CD4-positive, alpha-beta memory T cell (primary cell): ENCODE measurements around the gene ANO6. TPM values are rescaled to one million over a fixed set of nuclear protein-coding genes. Genes with fewer than 3 reads are reported as not detected.

Source experiments
- CTCF ChIA-PET: fragments of 350-600 bp; sonication (Branson Sonifier 250); formaldehyde crosslinking; loops from one replicate; lab custom pipeline; 2021; ENCODE audit warnings: inconsistent platforms; ENCODE audit not compliant: partially characterized antibody; lab: Charles Lee
- POLR2A ChIA-PET: fragments of 350-600 bp; sonication (Branson Sonifier 250); formaldehyde crosslinking; loops from one replicate; lab custom pipeline; 2021; ENCODE audit not compliant: partially characterized antibody; lab: Charles Lee
- DNase-seq, 5 donors: peaks; one replicate each; pipeline versions ENCODE4 v3.0.0 to v3.0.0-alpha.2; 2020 to 2022; ENCODE audit warnings: mixed read lengths in 1 of 5
- H3K27ac ChIP-seq: one replicate; pipeline ENCODE4 v1.7.0; 2013; ENCODE audit warnings: low read depth, low read length
- H3K27me3 ChIP-seq: 2 replicates; pipeline ENCODE4 v1.7.0; 2013; ENCODE audit warnings: mild to moderate bottlenecking, low read length, moderate library complexity; ENCODE audit not compliant: insufficient read depth
- H3K36me3 ChIP-seq: 2 replicates; pipeline ENCODE4 v1.7.0; 2013; ENCODE audit warnings: mild to moderate bottlenecking, low read length, moderate library complexity; ENCODE audit not compliant: insufficient read depth
- H3K4me1 ChIP-seq: 2 replicates; pipeline ENCODE4 v1.7.0; 2013; ENCODE audit warnings: mild to moderate bottlenecking, low read length, moderate library complexity; ENCODE audit not compliant: insufficient read depth
- H3K4me3 ChIP-seq, 2 donors: one replicate each; pipeline ENCODE4 v1.7.0; 2013; ENCODE audit warnings: low read length in 2 of 2, mild to moderate bottlenecking in 1 of 2
- H3K9me3 ChIP-seq, 2 donors: one replicate each; pipeline ENCODE4 v1.7.0; 2013; ENCODE audit warnings: low read length in 2 of 2, control low read depth in 1 of 2; ENCODE audit not compliant: control insufficient read depth in 1 of 2
- H3K27ac Mint-ChIP-seq, 7 donors: one replicate each; pipeline ENCODE4 v1.8.0; 2020 to 2021; ENCODE audit warnings: mixed read lengths in 7 of 7, mild to moderate bottlenecking in 6 of 7, inconsistent platforms in 3 of 7, moderate library complexity in 3 of 7
- H3K27me3 Mint-ChIP-seq, 2 donors: one replicate each; pipeline ENCODE4 v1.8.0; 2020 to 2021; ENCODE audit warnings: mixed read lengths in 2 of 2
- H3K36me3 Mint-ChIP-seq, 2 donors: one replicate each; pipeline ENCODE4 v1.8.0; 2020 to 2021; ENCODE audit warnings: mixed read lengths in 2 of 2, inconsistent platforms in 1 of 2, mild to moderate bottlenecking in 1 of 2
- H3K4me1 Mint-ChIP-seq, 4 donors: one replicate each; pipeline ENCODE4 v1.8.0; 2020 to 2021; ENCODE audit warnings: mixed read lengths in 4 of 4, mild to moderate bottlenecking in 1 of 4
- H3K4me3 Mint-ChIP-seq, 8 donors: one replicate each; pipeline ENCODE4 v1.8.0; 2020 to 2021; ENCODE audit warnings: mixed read lengths in 8 of 8, mild to moderate bottlenecking in 7 of 8, moderate library complexity in 6 of 8, inconsistent platforms in 3 of 8
- H3K9me3 Mint-ChIP-seq, 8 donors: one replicate each; pipeline ENCODE4 v1.8.0; 2020 to 2021; ENCODE audit warnings: mixed read lengths in 8 of 8, mild to moderate bottlenecking in 5 of 8, inconsistent platforms in 3 of 8, moderate library complexity in 1 of 8
- intact Hi-C: fragments of 100-400 bp; cut with micrococcal nuclease; formaldehyde crosslinking; loops from one replicate; pipeline ENCODE4 v1.15.1; 2023
- polyA plus RNA-seq, 2 donors: library from polyadenylated mRNA; unstranded; fragments of 300-500 nt; fragmentation: Illumina TruSeq; gene quantifications; one replicate each; pipeline ENCODE4 v1.2.3, GENCODE V29; 2021
- total RNA-seq, 2 experiments: library from RNA; stranded (reverse); gene quantifications; one replicate each; pipeline ENCODE4 v1.2.3, GENCODE V29; 2021

ANO6 gene
- total and polyA plus RNA-seq, 4 experiments from 2014 or later = 25.3 to 36.5 (median 31.0) TPM

GRCh38 chr12:45431126-45431525 lies 215.2 kb downstream of the ANO6 start:
- H3K4me1 Mint-ChIP-seq = no peaks in the 10 kb centered on the region
- Histone ChIP-seq H3K4me3 (no peak overlapping the region), H3K27ac (no peak overlapping the region), H3K36me3 (peaks cover 8% of the 10 kb centered on the region), H3K9me3 (no peaks in the 10 kb centered on the region), H3K27me3 (no peaks in the 10 kb centered on the region), H3K4me1 (no peaks in the 10 kb centered on the region)
- CTCF ChIA-PET = no interaction called here
- peak overlapping the region in 2 of 7 donors; percentile 6 to 38 for H3K27ac Mint-ChIP-seq
- DNase-seq = no peak
- no peak overlapping the region for H3K4me3 Mint-ChIP-seq
- intact Hi-C loops = no loop called here
- POLR2A ChIA-PET = no interaction called here
- peaks cover 53 to 61% of the 10 kb centered on the region in 2 donors for H3K36me3 Mint-ChIP-seq
- H3K27me3 Mint-ChIP-seq = no peaks in the 10 kb centered on the region
- no peaks in the 10 kb centered on the region for H3K9me3 Mint-ChIP-seq

GRCh38 chr12:45432710-45433109 lies 216.8 kb downstream of the ANO6 start:
- Mint-ChIP-seq H3K4me1 (no peaks in the 10 kb centered on the region), H3K27ac (no peak overlapping the region), H3K4me3 (no peak overlapping the region), H3K36me3 (peaks cover 39 to 45% of the 10 kb centered on the region in 2 donors), H3K9me3 (no peaks in the 10 kb centered on the region), H3K27me3 (no peaks in the 10 kb centered on the region)
- H3K27ac ChIP-seq = no peak overlapping the region
- intact Hi-C loops = no loop called here
- DNase-seq = no peak
- CTCF ChIA-PET = no interaction called here
- H3K4me1 ChIP-seq = no peaks in the 10 kb centered on the region
- no peaks in the 10 kb centered on the region for H3K9me3 ChIP-seq
- H3K36me3 ChIP-seq = no peaks in the 10 kb centered on the region
- POLR2A ChIA-PET = no interaction called here
- H3K4me3 ChIP-seq = no peak overlapping the region
- H3K27me3 ChIP-seq = no peaks in the 10 kb centered on the region

GRCh38 chr12:45433441-45433868 lies 217.6 kb downstream of the ANO6 start:
- intact Hi-C loops = no loop called here
- Histone ChIP-seq H3K9me3 (no peaks in the 10 kb centered on the region), H3K36me3 (no peaks in the 10 kb centered on the region), H3K4me3 (no peak overlapping the region), H3K4me1 (no peaks in the 10 kb centered on the region), H3K27me3 (no peaks in the 10 kb centered on the region), H3K27ac (no peak overlapping the region)
- POLR2A ChIA-PET = no interaction called here
- no peak overlapping the region for H3K27ac Mint-ChIP-seq
- H3K27me3 Mint-ChIP-seq = no peaks in the 10 kb centered on the region
- no peaks in the 10 kb centered on the region for H3K9me3 Mint-ChIP-seq
- CTCF ChIA-PET = no interaction called here
- no peaks in the 10 kb centered on the region for H3K4me1 Mint-ChIP-seq
- H3K36me3 Mint-ChIP-seq = peaks cover 34 to 38% of the 10 kb centered on the region in 2 donors
- H3K4me3 Mint-ChIP-seq = no peak overlapping the region
- no peak for DNase-seq

GRCh38 chr12:45434094-45434493 lies 218.2 kb downstream of the ANO6 start:
- Histone ChIP-seq H3K27ac (no peak overlapping the region), H3K4me3 (no peak overlapping the region), H3K4me1 (no peaks in the 10 kb centered on the region), H3K36me3 (no peaks in the 10 kb centered on the region), H3K27me3 (no peaks in the 10 kb centered on the region), H3K9me3 (no peaks in the 10 kb centered on the region)
- intact Hi-C loops = no loop called here
- CTCF ChIA-PET = no interaction called here
- Mint-ChIP-seq H3K9me3 (peaks cover 0 to 1% (median 0%) of the 10 kb centered on the region in 8 donors), H3K36me3 (peaks cover 30 to 34% of the 10 kb centered on the region in 2 donors), H3K27me3 (no peaks in the 10 kb centered on the region), H3K4me1 (no peaks in the 10 kb centered on the region), H3K4me3 (no peak overlapping the region), H3K27ac (no peak overlapping the region)
- DNase-seq = no peak
- POLR2A ChIA-PET = no interaction called here

- POLR2A ChIA-PET = no interaction called here
- peaks cover 0 to 9% (median 5%) of the 10 kb centered on the region in 8 donors for H3K9me3 Mint-ChIP-seq
Observed at GRCh38 chr12:45435945-45436710, 220.2 kb downstream of the ANO6 start.

DNA sequence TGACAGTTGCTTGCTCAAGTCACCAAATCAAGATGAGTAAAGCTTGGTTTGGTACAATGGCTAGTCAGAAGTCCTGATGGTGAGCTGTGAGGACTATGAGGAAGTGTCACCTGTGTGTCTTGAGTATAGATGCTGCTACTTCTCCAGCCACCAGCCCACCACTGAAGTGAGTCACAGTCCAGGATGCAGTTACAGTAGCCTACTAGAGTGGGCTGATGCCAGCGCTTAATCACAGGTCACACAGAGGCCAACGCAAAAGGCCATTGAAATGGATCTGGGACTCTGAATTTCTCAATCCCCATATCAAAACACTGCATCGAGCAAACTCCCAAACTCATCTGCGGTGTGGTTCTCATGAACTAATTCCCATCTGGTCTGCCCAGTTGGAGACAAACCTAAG lies 223.1 kb downstream of the ANO6 start:
- Mint-ChIP-seq H3K9me3 (peaks cover 0 to 33% (median 18%) of the 10 kb centered on the region in 8 donors), H3K27me3 (no peaks in the 10 kb centered on the region)

More at GRCh38 chr12:45435945-45436710, 220.2 kb downstream of the ANO6 start:
- no peak for DNase-seq
- no peaks in the 10 kb centered on the region for H3K9me3 ChIP-seq
- H3K4me3 ChIP-seq = no peak overlapping the region
- intact Hi-C loops = no loop called here
- Mint-ChIP-seq H3K36me3 (peaks cover 11 to 17% of the 10 kb centered on the region in 2 donors), H3K27me3 (no peaks in the 10 kb centered on the region), H3K4me3 (no peak overlapping the region), H3K27ac (peak overlapping the region in 2 of 7 donors; percentile 23 to 48), H3K4me1 (no peaks in the 10 kb centered on the region)
- CTCF ChIA-PET = no interaction called here
- H3K27ac ChIP-seq = no peak overlapping the region
- no peaks in the 10 kb centered on the region for H3K4me1 ChIP-seq
- H3K36me3 ChIP-seq = no peaks in the 10 kb centered on the region
- H3K27me3 ChIP-seq = no peaks in the 10 kb centered on the region

DNA sequence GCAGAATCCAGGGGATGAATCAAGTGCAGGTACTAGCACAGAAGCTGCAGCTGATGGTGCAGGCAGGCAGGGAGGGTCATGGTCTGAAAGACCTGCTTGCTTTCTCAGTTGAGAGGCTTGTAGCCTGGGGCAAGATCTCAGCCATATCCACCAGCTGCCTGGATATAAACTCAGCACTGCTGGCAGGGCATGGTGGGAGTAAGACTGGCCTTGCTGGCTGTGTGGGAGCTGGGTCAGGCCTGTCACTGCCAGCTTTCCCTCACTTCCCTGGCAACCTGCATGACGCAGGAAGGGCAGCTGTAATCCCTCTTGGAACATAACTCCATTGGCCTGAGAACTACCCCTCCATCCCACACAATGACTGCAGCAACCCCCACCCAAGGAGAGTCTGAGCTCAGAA lies 230.1 kb downstream of the ANO6 start:
- no peaks in the 10 kb centered on the region for H3K4me1 Mint-ChIP-seq
- H3K4me3 ChIP-seq = no peak overlapping the region
- ChIA-PET CTCF (no interaction called here), POLR2A (no interaction called here)
- H3K36me3 Mint-ChIP-seq = peaks cover 8 to 14% of the 10 kb centered on the region in 2 donors
- H3K36me3 ChIP-seq = no peaks in the 10 kb centered on the region
- H3K27ac ChIP-seq = no peak overlapping the region
- peaks cover 0 to 5% of the 10 kb centered on the region in 2 donors for H3K27me3 Mint-ChIP-seq
- H3K4me1 ChIP-seq = no peaks in the 10 kb centered on the region
- H3K9me3 ChIP-seq = no peaks in the 10 kb centered on the region
- no peak overlapping the region for H3K27ac Mint-ChIP-seq
- intact Hi-C loops = no loop called here
- H3K9me3 Mint-ChIP-seq = peaks cover 6 to 71% (median 44%) of the 10 kb centered on the region in 8 donors
- H3K27me3 ChIP-seq = no peaks in the 10 kb centered on the region
- DNase-seq = no peak
- no peak overlapping the region for H3K4me3 Mint-ChIP-seq

More for the DNA sequence above, 223.1 kb downstream of the ANO6 start:
- DNase-seq = no peak
- Histone ChIP-seq H3K9me3 (no peaks in the 10 kb centered on the region), H3K4me3 (no peak overlapping the region), H3K36me3 (no peaks in the 10 kb centered on the region), H3K27me3 (no peaks in the 10 kb centered on the region), H3K27ac (no peak overlapping the region), H3K4me1 (no peaks in the 10 kb centered on the region)
- H3K4me3 Mint-ChIP-seq = no peak overlapping the region
- no peak overlapping the region for H3K27ac Mint-ChIP-seq
- intact Hi-C loops = no loop called here
- peaks cover 0 to 7% of the 10 kb centered on the region in 2 donors for H3K36me3 Mint-ChIP-seq
- ChIA-PET POLR2A (no interaction called here), CTCF (no interaction called here)
- no peaks in the 10 kb centered on the region for H3K4me1 Mint-ChIP-seq
